CD4-positive, alpha-beta memory T cell (primary cell): ENCODE data around the gene ANGEL2. TPM values are rescaled to one million over a fixed set of nuclear protein-coding genes. Genes with fewer than 3 reads are reported as not detected.
A peak's percentile ranks its signal among the peaks of the same experiment; 100 is the strongest.

ENCODE experiments used
- CTCF ChIA-PET: fragments of 350-600 bp; sonication (Branson Sonifier 250); formaldehyde crosslinking; loops from one replicate; lab custom pipeline; 2021; ENCODE audit warnings: inconsistent platforms; ENCODE audit not compliant: partially characterized antibody; lab: Charles Lee
- POLR2A ChIA-PET: fragments of 350-600 bp; sonication (Branson Sonifier 250); formaldehyde crosslinking; loops from one replicate; lab custom pipeline; 2021; ENCODE audit not compliant: partially characterized antibody; lab: Charles Lee
- DNase-seq, 5 donors: peaks; one replicate each; pipeline versions ENCODE4 v3.0.0 to v3.0.0-alpha.2; 2020 to 2022; ENCODE audit warnings: mixed read lengths in 1 of 5
- H3K27ac ChIP-seq: one replicate; pipeline ENCODE4 v1.7.0; 2013; ENCODE audit warnings: low read depth, low read length
- H3K27me3 ChIP-seq: 2 replicates; pipeline ENCODE4 v1.7.0; 2013; ENCODE audit warnings: mild to moderate bottlenecking, low read length, moderate library complexity; ENCODE audit not compliant: insufficient read depth
- H3K36me3 ChIP-seq: 2 replicates; pipeline ENCODE4 v1.7.0; 2013; ENCODE audit warnings: mild to moderate bottlenecking, low read length, moderate library complexity; ENCODE audit not compliant: insufficient read depth
- H3K4me1 ChIP-seq: 2 replicates; pipeline ENCODE4 v1.7.0; 2013; ENCODE audit warnings: mild to moderate bottlenecking, low read length, moderate library complexity; ENCODE audit not compliant: insufficient read depth
- H3K4me3 ChIP-seq, 2 donors: one replicate each; pipeline ENCODE4 v1.7.0; 2013; ENCODE audit warnings: low read length in 2 of 2, mild to moderate bottlenecking in 1 of 2
- H3K9me3 ChIP-seq, 2 donors: one replicate each; pipeline ENCODE4 v1.7.0; 2013; ENCODE audit warnings: low read length in 2 of 2, control low read depth in 1 of 2; ENCODE audit not compliant: control insufficient read depth in 1 of 2
- H3K27ac Mint-ChIP-seq, 7 donors: one replicate each; pipeline ENCODE4 v1.8.0; 2020 to 2021; ENCODE audit warnings: mixed read lengths in 7 of 7, mild to moderate bottlenecking in 6 of 7, inconsistent platforms in 3 of 7, moderate library complexity in 3 of 7
- H3K27me3 Mint-ChIP-seq, 2 donors: one replicate each; pipeline ENCODE4 v1.8.0; 2020 to 2021; ENCODE audit warnings: mixed read lengths in 2 of 2
- H3K36me3 Mint-ChIP-seq, 2 donors: one replicate each; pipeline ENCODE4 v1.8.0; 2020 to 2021; ENCODE audit warnings: mixed read lengths in 2 of 2, inconsistent platforms in 1 of 2, mild to moderate bottlenecking in 1 of 2
- H3K4me1 Mint-ChIP-seq, 4 donors: one replicate each; pipeline ENCODE4 v1.8.0; 2020 to 2021; ENCODE audit warnings: mixed read lengths in 4 of 4, mild to moderate bottlenecking in 1 of 4
- H3K4me3 Mint-ChIP-seq, 8 donors: one replicate each; pipeline ENCODE4 v1.8.0; 2020 to 2021; ENCODE audit warnings: mixed read lengths in 8 of 8, mild to moderate bottlenecking in 7 of 8, moderate library complexity in 6 of 8, inconsistent platforms in 3 of 8
- H3K9me3 Mint-ChIP-seq, 8 donors: one replicate each; pipeline ENCODE4 v1.8.0; 2020 to 2021; ENCODE audit warnings: mixed read lengths in 8 of 8, mild to moderate bottlenecking in 5 of 8, inconsistent platforms in 3 of 8, moderate library complexity in 1 of 8
- intact Hi-C: fragments of 100-400 bp; cut with micrococcal nuclease; formaldehyde crosslinking; loops from one replicate; pipeline ENCODE4 v1.15.1; 2023
- polyA plus RNA-seq, 2 donors: library from polyadenylated mRNA; unstranded; fragments of 300-500 nt; fragmentation: Illumina TruSeq; gene quantifications; one replicate each; pipeline ENCODE4 v1.2.3, GENCODE V29; 2021
- total RNA-seq, 2 experiments: library from RNA; stranded (reverse); gene quantifications; one replicate each; pipeline ENCODE4 v1.2.3, GENCODE V29; 2021

ANGEL2 gene
- total and polyA plus RNA-seq, 4 experiments from 2014 or later, result 22.3 to 81.4 (median 53.1) TPM

DNA sequence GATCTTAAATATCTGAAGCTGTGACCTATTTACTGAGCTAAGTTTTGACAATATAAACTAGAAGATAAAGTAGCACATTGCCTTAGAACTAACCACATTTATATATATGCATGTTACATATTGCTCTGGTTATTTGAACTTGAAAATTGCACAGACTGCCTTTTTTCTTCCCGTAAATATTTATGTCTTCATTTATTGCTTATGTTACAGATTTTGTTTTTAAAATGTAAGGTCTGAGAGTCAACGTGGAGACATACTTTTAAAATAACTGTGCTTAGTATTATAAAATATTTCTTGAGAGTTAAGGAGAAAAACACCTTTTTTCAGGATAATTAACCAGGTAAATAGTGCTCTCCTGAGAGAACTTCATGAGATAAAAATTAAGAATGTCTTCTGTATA lies 38.5 kb upstream of the ANGEL2 start:
- no peaks in the 10 kb centered on the region for H3K36me3 ChIP-seq
- no peaks in the 10 kb centered on the region for H3K27me3 ChIP-seq
- POLR2A ChIA-PET, result no interaction called here
- no peak overlapping the region for H3K4me3 ChIP-seq
- no peak for DNase-seq
- Mint-ChIP-seq H3K27me3 (peaks cover 2 to 4% of the 10 kb centered on the region in 2 donors), H3K9me3 (peaks cover 0 to 3% (median 0%) of the 10 kb centered on the region in 8 donors), H3K27ac (no peak overlapping the region), H3K4me3 (no peak overlapping the region), H3K4me1 (peaks cover 26 to 42% (median 32%) of the 10 kb centered on the region in 4 donors), H3K36me3 (peaks cover 4 to 12% of the 10 kb centered on the region in 2 donors)
- H3K4me1 ChIP-seq, result peaks cover 18% of the 10 kb centered on the region
- H3K27ac ChIP-seq, result no peak overlapping the region
- no peaks in the 10 kb centered on the region for H3K9me3 ChIP-seq
- CTCF ChIA-PET, result no interaction called here
- intact Hi-C loops, result no loop called here

DNA sequence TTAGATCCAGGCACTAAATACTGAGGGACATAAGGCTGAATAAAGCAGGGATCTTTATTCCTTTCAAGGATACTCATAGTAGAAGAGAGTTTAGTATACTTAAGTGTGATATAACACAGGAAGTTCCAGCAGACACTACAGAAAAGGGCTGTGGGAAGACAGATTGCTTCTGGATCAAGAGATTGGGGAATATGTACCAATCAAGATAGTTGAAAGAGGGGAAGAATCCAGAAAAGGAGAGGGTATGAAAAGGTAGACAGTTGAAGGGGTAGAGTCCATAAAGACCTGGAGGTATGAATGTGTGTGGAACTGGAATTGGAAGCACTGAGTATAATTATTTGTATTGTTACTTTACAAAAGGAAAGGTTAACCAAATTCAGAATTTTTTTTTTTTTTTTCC lies 37.8 kb upstream of the ANGEL2 start:
- H3K4me3 Mint-ChIP-seq, result peak overlapping the region in 1 of 8 donors; percentile 13
- DNase-seq, result no peak
- H3K9me3 ChIP-seq, result no peaks in the 10 kb centered on the region
- peak overlapping the region in 1 of 7 donors; percentile 81 for H3K27ac Mint-ChIP-seq
- peaks cover 0 to 3% (median 0%) of the 10 kb centered on the region in 8 donors for H3K9me3 Mint-ChIP-seq
- POLR2A ChIA-PET, result no interaction called here
- H3K4me1 Mint-ChIP-seq, result peaks cover 26 to 42% (median 32%) of the 10 kb centered on the region in 4 donors
- H3K4me3 ChIP-seq, result no peak overlapping the region
- H3K4me1 ChIP-seq, result peaks cover 18% of the 10 kb centered on the region
- H3K27me3 Mint-ChIP-seq, result peaks cover 7 to 10% of the 10 kb centered on the region in 2 donors
- CTCF ChIA-PET, result no interaction called here
- intact Hi-C loops, result no loop called here
- H3K27me3 ChIP-seq, result no peaks in the 10 kb centered on the region
- no peaks in the 10 kb centered on the region for H3K36me3 ChIP-seq
- peaks cover 4 to 12% of the 10 kb centered on the region in 2 donors for H3K36me3 Mint-ChIP-seq
- H3K27ac ChIP-seq, result no peak overlapping the region

DNA sequence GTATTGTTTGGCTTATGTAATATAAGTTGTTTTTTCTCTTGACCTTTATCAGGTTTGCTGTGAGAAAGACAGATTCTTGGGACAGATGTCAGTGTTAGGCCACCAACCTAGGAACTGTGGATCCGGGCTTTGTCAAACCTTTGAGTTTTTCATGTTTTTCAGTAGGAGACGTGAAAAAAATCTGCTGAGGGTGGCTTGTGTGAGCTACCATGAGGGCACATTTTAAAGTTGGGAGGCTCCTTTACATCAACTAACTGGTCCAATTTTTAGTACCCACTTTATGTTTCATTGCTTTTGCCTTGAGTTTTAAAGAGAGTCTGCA lies 36.2 kb upstream of the ANGEL2 start:
- Histone ChIP-seq H3K36me3 (no peaks in the 10 kb centered on the region), H3K4me1 (peaks cover 18% of the 10 kb centered on the region), H3K4me3 (peak overlapping the region; percentile 61 to 97), H3K27ac (no peak overlapping the region), H3K27me3 (no peaks in the 10 kb centered on the region), H3K9me3 (no peaks in the 10 kb centered on the region)
- intact Hi-C loops, result loop anchor here (1.0 kb wide), 2 partner anchors 37 to 261 kb away; partner anchors contain the start of genes ANGEL2, NSL1 and TATDN3
- H3K36me3 Mint-ChIP-seq, result peaks cover 4 to 12% of the 10 kb centered on the region in 2 donors
- H3K4me1 Mint-ChIP-seq, result peaks cover 24 to 42% (median 30%) of the 10 kb centered on the region in 4 donors
- peaks cover 0 to 3% (median 0%) of the 10 kb centered on the region in 8 donors for H3K9me3 Mint-ChIP-seq
- ChIA-PET CTCF (no interaction called here), POLR2A (interaction anchor here (2.1 kb wide), 1 partner anchor 37 kb away, joined by 16 read pairs; the partner anchor contains the start of gene ANGEL2)
- no peak for DNase-seq
- H3K27ac Mint-ChIP-seq, result peak overlapping the region; percentile 42 to 97 (median 93)
- H3K4me3 Mint-ChIP-seq, result peak overlapping the region; percentile 95 to 99 (median 96)
- H3K27me3 Mint-ChIP-seq, result peaks cover 8 to 18% of the 10 kb centered on the region in 2 donors

DNA sequence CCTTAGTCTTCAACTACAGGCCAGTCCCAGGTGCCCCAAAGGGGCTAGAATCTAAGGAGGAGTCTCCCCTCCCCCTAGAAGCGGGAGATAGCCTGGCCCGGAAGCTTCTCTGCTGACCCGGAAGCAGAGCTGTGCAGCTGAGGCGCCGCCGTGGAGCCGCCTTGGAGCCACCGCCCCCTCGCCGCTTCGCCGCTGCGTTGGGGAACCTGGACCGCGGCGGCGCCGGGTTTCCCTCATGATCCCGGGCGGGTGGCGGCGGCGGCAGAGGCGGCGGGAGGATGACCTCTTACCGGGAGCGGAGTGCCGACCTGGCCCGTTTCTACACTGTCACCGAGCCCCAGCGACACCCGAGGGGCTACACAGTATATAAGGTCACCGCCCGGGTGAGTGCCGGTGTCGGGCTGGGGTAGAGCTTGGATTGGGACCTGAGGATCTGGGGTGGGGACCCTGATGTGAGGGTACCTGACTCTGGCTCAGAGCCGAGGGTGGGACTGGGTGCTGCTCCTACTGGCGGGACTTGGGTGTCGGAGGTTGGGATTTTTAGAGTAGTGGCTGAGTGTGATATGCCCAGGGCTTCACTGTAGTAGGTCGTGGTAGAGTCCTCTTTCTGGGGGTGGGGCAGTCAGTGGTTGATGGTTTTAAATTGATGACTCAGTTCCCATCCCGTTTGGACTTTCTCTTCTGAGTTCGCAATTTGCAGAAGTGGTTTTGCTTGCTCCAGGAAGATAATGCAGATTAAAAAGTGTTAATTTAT lies 35.6 kb upstream of the ANGEL2 start, which contains the start of gene RPS6KC1:
RPS6KC1 (plus strand) TSS at position 115 of the 754 bp plus-strand sequence; CDS start at position 279, 164 bp downstream.
- H3K4me1 ChIP-seq, result peaks cover 18% of the 10 kb centered on the region
- Mint-ChIP-seq H3K4me3 (peak within 1 kb of the TSS; percentile 95 to 99 (median 96)), H3K27ac (peak within 1 kb of the TSS; percentile 74 to 97 (median 95)), H3K27me3 (peaks cover 8 to 18% of the 10 kb centered on the region in 2 donors), H3K9me3 (peaks cover 0 to 3% (median 0%) of the 10 kb centered on the region in 8 donors), H3K36me3 (peaks cover 4 to 12% of the 10 kb centered on the region in 2 donors), H3K4me1 (peaks cover 24 to 36% (median 29%) of the 10 kb centered on the region in 4 donors)
- H3K27ac ChIP-seq, result peak within 1 kb of the TSS; percentile 61
- H3K4me3 ChIP-seq, result peak within 1 kb of the TSS; percentile 61 to 97
- no peaks in the 10 kb centered on the region for H3K9me3 ChIP-seq
- H3K36me3 ChIP-seq, result no peaks in the 10 kb centered on the region
- intact Hi-C loops, result loop anchor here (1.0 kb wide), 2 partner anchors 36 to 260 kb away; partner anchors contain the start of genes ANGEL2, NSL1 and TATDN3
- ChIA-PET POLR2A (interaction anchor here (0.6 to 2.1 kb wide), 4 partner anchors 36 to 260 kb away, joined by 3 to 16 read pairs (median 5); partner anchors contain the start of genes ANGEL2, NSL1 and TATDN3), CTCF (no interaction called here)
- no peaks in the 10 kb centered on the region for H3K27me3 ChIP-seq
- peak; percentile 73 to 83 (median 79) for DNase-seq

DNA sequence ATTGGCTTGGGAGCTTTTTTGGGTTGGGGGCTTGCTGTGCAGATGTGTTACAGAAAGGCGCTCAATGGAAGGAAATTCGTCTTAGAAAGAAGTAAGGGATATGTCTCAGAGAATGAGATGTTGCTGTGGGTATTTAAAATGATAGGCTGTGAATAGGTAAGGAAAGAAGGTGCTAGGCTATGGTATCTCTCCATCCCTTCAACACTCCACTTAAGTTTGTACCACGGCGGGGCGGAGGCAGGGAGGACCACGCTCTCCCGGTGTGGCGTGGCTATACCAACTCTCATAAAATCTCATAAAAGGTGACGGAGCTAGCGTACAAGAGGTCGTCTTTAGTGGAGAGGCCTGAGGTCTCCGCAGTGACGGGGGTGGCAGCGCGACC lies 35.1 kb upstream of the ANGEL2 start:
- Mint-ChIP-seq H3K9me3 (peaks cover 0 to 3% (median 0%) of the 10 kb centered on the region in 8 donors), H3K27ac (peak overlapping the region; percentile 74 to 97 (median 95))
- POLR2A ChIA-PET, result interaction anchor here (0.8 to 2.1 kb wide), 5 partner anchors 35 to 1793 kb away, joined by 3 to 16 read pairs (median 4); partner anchors contain the start of genes ANGEL2, NSL1 and TATDN3

DNA sequence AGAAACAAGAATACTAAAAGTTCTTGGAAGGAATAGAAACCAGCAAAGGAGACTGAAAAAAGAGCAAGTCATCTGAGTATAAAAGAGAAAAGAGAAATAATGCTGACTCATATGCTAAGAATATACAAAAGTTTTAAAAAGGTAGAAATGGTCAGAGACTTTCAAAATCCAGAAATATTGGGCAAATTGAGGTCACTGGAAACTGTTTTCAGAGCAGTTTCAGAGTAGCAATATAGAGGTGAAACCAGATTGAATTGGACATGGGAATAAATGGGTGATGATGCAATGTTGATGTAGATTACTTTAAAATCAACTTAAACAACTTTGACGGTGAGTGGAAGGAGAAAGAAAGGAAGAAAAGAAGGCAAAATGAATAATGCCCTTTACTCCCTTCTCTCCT lies 33.6 kb upstream of the ANGEL2 start:
- Histone ChIP-seq H3K4me1 (peaks cover 18% of the 10 kb centered on the region), H3K27ac (no peak overlapping the region), H3K9me3 (no peaks in the 10 kb centered on the region), H3K36me3 (no peaks in the 10 kb centered on the region), H3K27me3 (no peaks in the 10 kb centered on the region), H3K4me3 (no peak overlapping the region)
- H3K4me3 Mint-ChIP-seq, result peak overlapping the region in 3 of 8 donors; percentile 1 to 40 (median 28)
- no peak overlapping the region for H3K27ac Mint-ChIP-seq
- intact Hi-C loops, result no loop called here
- CTCF ChIA-PET, result no interaction called here
- peaks cover 12 to 21% of the 10 kb centered on the region in 2 donors for H3K27me3 Mint-ChIP-seq
- DNase-seq, result no peak
- H3K9me3 Mint-ChIP-seq, result peaks cover 0 to 3% (median 0%) of the 10 kb centered on the region in 8 donors
- POLR2A ChIA-PET, result no interaction called here
- peaks cover 22 to 31% (median 27%) of the 10 kb centered on the region in 4 donors for H3K4me1 Mint-ChIP-seq
- peaks cover 4 to 12% of the 10 kb centered on the region in 2 donors for H3K36me3 Mint-ChIP-seq

More for the DNA sequence above, 35.1 kb upstream of the ANGEL2 start:
- H3K27me3 ChIP-seq, result no peaks in the 10 kb centered on the region
- DNase-seq, result no peak
- H3K4me3 ChIP-seq, result peak overlapping the region; percentile 61 to 97
- H3K36me3 ChIP-seq, result no peaks in the 10 kb centered on the region
- Mint-ChIP-seq H3K4me3 (peak overlapping the region; percentile 95 to 99 (median 96)), H3K27me3 (peaks cover 8 to 18% of the 10 kb centered on the region in 2 donors), H3K36me3 (peaks cover 4 to 12% of the 10 kb centered on the region in 2 donors), H3K4me1 (peaks cover 24 to 36% (median 28%) of the 10 kb centered on the region in 4 donors)
- CTCF ChIA-PET, result interaction anchor here (0.8 kb wide), 1 partner anchor 35 kb away, joined by 3 read pairs; no protein-coding TSS in a partner anchor
- H3K9me3 ChIP-seq, result no peaks in the 10 kb centered on the region
- H3K4me1 ChIP-seq, result peaks cover 18% of the 10 kb centered on the region
- H3K27ac ChIP-seq, result peak overlapping the region; percentile 61
- intact Hi-C loops, result loop anchor here (1.0 kb wide), 2 partner anchors 35 to 259 kb away; partner anchors contain the start of genes ANGEL2, NSL1 and TATDN3
